GM12891 (cell line): ENCODE results near the gene SCNN1A.

ENCODE experiments used
- POLR2A ChIP-seq: IDR thresholded peaks from 2 replicates; pipeline ENCODE4 v1.6.1; 2011; ENCODE audit warnings: low read depth, low read length, control low read depth
- POLR2AphosphoS5 ChIP-seq: IDR thresholded peaks from 2 replicates; pipeline ENCODE4 v1.6.1; 2011; ENCODE audit warnings: low read depth, low read length, control low read depth
- POU2F2 ChIP-seq: IDR thresholded peaks from 2 replicates; pipeline ENCODE4 v1.6.1; 2011; ENCODE audit warnings: low read depth, mild to moderate bottlenecking, control low read depth, low read length, moderate library complexity

- TF ChIP-seq POLR2A, result no peak
- TF ChIP-seq POLR2AphosphoS5, result no peak
- no peak for TF ChIP-seq POU2F2
These were observed 36.4 kb downstream of the SCNN1A start for GRCh38 chr12:6338955-6339354.
